SH-SY5Y (cell line): ENCODE measurements around the gene TMUB2.

Source experiments
- GATA2 ChIP-seq: IDR thresholded peaks from 2 replicates; pipeline ENCODE4 v1.6.1; 2011; ENCODE audit warnings: mild to moderate bottlenecking, low read depth, low read length
- GATA3 ChIP-seq: IDR thresholded peaks from 2 replicates; pipeline ENCODE4 v1.6.1; 2011; ENCODE audit warnings: low read depth, mild to moderate bottlenecking, low read length, moderate library complexity

Gene TMUB2

GRCh38 chr17:44241106-44241624 lies 54.4 kb downstream of the TMUB2 start:
- no peak for TF ChIP-seq GATA2
- TF ChIP-seq GATA3: no peak
